Germinal center (tissue), 1 donor: Measurements from ENCODE around the gene SPTBN4.
"Not testable (repeated sequence)": the region's sequence is repeated elsewhere in the genome, so short reads cannot be mapped to it uniquely, and the experiment has no call there.

Experiments used
- DNase-seq: peaks from one replicate; pipeline ENCODE4 v3.0.0; 2012; ENCODE audit warnings: mixed read lengths, low spot score

Gene SPTBN4

DNA sequence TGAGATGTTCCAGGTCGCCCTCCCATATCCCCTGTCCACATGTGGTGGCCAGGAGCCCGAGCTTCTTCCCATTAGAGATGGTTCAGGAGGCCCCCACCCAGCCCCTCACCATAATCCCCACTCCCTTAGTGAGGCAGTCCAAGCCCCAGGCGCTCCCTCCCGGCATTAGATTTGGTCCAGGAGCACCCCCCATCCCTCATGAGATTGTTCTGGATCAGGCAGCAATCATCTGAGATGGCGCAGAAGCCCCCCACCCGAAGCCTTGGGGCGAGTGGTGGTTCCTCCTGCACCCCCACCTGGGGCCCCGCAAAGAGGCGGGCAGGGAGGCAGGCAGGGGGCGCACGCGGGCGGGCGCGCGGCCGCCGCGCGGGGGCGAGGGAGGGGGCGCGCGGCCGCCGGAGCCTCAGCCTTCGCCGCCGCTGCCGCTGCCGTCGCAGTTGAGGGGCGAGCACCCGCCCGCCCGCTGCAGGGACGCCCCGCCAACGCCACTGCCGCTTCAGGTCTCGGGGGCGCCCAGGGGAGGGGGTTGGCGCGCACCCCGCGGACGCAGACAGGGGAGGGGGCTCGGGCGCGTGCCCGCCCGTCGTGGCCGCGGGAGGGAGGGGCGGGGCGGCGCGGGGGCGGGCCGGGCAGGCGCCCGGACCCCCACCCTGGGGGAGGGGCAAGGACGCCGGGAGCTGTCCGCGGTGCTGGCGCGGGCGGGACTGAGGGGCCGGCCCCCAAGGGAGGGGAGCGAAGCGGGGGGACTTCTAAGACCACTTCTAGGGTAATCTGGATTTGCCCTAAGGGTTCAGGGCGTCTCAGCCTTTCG lies 63.5 kb downstream of the SPTBN4 start:
- DNase-seq: peak; percentile 58

DNA sequence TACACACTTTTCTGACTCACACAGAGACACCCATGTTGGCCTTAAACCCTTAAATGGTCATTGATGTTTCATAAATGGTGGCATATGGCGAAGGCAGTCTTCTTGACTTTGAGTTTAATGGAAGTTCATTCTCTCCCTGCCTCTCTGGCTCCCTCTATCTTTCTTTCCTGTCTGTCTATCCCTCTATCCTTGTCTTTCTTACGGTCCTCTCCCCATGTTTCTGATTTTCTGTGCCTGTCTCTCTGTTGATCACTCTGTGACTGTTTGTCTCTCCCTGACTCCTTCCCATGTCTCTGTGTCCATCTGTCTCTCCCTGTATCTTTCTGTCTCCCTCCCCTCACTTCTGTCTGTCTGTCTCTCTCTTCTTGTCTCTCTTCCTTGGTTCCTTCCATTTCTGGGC lies 66.7 kb downstream of the SPTBN4 start:
- no peak for DNase-seq

DNA sequence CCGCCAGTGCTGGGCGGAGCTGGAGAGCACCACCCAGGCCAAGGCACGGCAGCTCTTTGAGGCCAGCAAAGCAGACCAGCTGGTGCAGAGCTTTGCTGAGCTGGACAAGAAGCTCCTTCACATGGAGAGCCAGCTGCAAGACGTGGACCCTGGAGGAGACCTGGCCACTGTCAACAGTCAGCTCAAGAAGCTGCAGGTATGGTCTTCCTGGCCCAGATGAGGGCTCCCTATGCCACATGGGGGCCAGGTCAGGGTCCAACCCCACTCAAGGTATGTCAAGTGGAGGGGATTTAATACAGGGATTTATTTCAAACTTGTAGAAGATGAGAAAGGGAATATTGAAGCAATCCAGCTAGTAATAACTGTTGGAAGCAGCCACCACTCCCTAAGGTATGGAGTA lies 67.3 kb downstream of the SPTBN4 start:
- DNase-seq: no peak

GRCh38 chr19:40539070-40539469 lies 72.3 kb downstream of the SPTBN4 start:
- DNase-seq: no peak

GRCh38 chr19:40542202-40542859 lies 75.5 kb downstream of the SPTBN4 start:
- no peak for DNase-seq

GRCh38 chr19:40543029-40543597 lies 76.3 kb downstream of the SPTBN4 start:
- DNase-seq: no peak

- DNase-seq: not testable (repeated sequence)
Observed at GRCh38 chr19:40546153-40546841, 79.5 kb downstream of the SPTBN4 start.

DNA sequence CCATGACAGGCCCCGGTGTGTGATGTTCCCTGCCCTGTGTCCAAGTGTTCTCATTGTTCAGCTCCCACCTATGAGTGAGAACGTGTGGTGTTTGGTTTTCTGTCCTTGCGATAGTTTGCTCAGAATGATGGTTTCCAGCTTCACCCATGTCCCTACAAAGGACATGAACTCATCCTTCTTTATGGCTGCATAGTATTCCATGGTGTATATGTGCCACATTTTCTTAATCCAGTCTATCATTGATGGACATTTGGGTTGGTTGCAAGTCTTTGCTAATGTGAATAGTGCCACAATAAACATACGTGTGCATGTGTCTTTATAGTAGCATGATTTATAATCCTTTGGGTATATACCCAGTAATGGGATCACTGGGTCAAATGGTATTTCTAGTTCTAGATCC lies 80.4 kb downstream of the SPTBN4 start:
- DNase-seq: not testable (repeated sequence)

- DNase-seq: no peak
Observed at GRCh38 chr19:40547836-40548235, 81.0 kb downstream of the SPTBN4 start.

DNA sequence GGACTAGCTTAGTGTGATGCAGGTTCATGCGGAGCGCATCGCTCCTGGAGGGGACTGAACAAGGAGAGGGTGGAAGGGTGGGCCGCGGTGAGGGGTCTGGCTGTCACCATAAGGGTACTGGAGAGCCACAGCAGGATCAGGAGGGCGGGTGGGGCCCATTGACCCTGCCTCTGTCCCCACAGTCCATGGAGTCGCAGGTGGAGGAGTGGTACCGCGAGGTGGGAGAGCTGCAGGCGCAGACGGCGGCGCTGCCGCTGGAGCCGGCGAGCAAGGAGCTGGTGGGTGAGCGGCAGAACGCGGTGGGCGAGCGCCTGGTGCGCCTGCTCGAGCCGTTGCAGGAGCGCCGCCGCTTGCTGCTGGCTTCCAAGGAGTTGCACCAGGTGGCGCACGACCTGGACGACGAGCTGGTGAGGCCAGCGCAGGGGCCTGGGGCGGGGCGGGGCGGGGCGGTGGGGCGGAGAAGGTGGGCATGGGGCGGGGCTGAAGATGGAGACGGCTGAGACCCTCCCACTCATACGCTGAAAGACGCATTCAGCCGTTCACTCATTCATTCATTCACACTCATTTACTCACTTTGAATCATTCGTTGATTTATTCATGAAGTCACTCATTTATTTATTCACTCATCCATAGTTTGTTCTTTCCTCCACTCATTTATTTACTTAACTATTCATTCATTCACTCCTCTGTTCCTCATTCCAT lies 82.4 kb downstream of the SPTBN4 start:
- DNase-seq: peak; percentile 74

GRCh38 chr19:40550951-40551350 lies 84.2 kb downstream of the SPTBN4 start:
- no peak for DNase-seq

GRCh38 chr19:40552848-40553247 lies 86.0 kb downstream of the SPTBN4 start:
- DNase-seq: no peak

- no peak for DNase-seq
Observed at GRCh38 chr19:40553885-40554857, 87.4 kb downstream of the SPTBN4 start.

DNA sequence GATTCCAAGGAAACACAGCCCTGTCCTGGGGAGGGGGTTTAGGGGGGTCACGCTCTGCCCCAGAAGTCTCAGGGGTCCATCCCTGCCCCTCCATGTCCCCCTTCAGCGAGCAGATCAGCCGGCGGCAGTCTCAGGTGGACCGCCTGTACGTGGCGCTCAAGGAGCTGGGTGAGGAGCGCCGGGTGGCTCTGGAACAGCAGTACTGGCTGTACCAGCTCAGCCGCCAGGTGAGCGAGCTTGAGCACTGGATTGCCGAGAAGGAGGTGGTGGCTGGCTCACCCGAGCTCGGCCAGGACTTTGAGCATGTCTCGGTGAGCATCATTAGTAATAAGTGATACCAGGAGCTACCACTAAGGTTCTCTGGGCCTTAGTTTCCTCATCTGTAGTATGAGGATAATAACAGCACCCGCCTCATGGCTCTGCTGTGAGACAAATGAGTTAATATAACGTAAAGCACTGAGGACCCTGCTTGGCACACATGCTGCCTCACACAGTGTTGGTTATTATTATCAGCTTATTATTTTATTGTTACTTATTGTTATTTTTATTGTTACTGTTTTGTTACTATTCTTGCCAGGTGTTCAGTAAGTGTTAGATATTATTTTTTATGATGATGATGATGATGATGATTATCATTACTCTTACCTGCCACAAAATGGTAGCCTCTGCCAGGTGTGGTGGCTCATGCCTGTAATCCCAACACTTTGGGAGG lies 89.3 kb downstream of the SPTBN4 start:
- no peak for DNase-seq

DNA sequence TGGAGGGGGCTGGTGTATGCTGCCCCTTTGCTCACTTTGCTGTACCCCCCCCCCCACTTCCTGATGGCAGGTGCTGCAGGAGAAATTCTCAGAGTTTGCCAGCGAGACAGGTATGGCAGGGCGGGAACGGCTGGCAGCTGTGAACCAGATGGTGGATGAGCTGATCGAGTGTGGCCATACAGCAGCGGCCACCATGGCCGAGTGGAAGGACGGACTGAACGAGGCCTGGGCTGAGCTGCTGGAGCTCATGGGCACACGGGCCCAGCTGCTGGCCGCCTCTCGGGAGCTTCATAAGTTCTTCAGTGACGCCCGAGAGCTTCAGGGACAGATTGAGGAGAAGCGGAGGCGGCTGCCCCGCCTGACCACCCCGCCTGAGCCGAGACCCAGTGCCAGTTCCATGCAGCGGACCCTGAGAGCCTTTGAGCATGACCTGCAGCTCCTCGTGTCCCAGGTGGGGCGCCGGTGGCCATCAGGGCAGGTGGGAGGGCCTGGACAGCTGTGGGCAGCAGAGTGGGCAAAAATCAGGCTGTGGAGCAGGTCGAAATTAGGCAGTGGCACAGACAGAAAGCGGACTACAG lies 90.2 kb downstream of the SPTBN4 start:
- DNase-seq: no peak

DNA sequence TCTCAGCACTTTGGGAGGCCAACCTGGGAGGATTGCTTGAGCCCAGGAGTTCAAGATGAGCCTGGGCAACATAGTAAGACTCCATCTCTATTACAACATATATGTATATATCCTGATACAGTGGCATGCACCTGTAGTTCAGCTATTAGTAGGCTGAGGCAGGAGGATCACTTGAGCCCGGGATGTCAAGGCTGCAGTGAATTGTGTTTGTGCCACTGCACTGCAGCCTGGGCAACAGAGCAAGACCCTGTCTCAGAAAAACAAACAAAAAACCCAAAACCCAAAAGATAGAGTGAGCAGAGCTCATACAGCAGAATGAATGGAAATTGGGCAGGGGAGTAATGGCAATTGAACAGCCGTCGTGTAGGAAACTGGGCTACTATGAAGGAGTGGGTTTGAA lies 92.6 kb downstream of the SPTBN4 start:
- DNase-seq: no peak

GRCh38 chr19:40560092-40560507 lies 93.3 kb downstream of the SPTBN4 start:
- DNase-seq: no peak

DNA sequence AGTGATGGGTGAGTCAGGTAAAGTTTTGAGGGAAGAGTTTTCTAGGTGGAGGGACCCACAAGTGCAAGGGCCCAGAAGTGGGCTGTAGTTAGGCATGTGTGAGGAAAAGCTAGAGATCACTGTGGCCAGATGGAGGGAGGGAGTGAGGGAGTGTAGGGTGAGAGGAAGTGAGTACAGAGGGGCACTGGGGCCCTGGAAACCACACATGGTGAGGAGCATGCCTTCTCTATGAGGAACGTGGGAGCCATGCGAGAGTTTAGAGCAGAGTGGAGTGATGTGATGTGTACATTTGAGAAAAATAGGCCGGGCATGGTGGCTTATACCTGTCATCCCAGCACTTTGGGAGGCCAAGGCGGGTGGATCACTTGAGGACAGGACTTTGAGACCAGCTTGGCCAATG lies 95.1 kb downstream of the SPTBN4 start:
- DNase-seq: no peak

DNA sequence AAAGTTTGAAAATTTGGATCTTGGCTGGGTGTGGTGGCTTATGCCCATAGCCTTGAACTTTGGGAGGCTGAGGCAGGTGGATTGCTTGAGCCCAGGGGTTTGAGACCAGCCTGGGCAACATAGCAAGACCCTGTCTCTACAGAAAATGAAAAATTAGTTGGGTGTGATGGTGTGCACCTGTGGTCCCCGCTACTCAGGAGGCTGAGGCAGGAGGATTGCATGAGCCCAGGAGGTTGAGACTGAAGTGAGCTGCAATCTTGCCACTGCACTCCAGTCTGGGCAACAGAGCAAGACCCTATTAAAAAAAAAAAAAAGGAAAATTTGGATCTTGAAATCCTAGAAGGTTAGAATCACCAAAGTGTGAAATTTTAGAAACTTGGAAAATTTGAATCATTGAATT lies 97.7 kb downstream of the SPTBN4 start:
- DNase-seq: not testable (repeated sequence)

DNA sequence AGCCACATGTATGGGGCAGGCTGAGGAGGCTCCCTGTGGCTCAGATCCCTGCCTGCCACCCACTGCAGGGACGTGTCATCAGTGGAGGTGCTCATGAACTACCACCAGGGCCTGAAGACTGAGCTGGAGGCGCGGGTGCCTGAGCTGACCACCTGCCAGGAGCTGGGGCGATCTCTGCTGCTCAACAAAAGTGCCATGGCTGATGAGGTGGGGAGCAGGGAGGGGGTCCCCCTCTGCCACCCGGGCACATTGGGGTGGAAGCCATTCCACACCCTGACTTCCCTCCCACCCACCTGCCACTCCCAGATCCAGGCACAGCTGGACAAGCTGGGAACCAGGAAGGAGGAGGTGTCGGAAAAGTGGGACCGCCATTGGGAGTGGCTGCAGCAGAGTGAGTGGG lies 98.6 kb downstream of the SPTBN4 start:
- DNase-seq: no peak
